Tibial nerve (tissue), 3 donors: Measurements from ENCODE around the gene FGF18.

Experiments
- POLR2A ChIP-seq, 2 donors: fragments of 450-650 bp; IDR thresholded peaks; one replicate each; pipeline ENCODE4 v1.6.1; 2017; ENCODE audit warnings: antibody characterized with exemption in 2 of 2, mild to moderate bottlenecking in 2 of 2, moderate library complexity in 2 of 2
- TF ChIP-seq, protein P1 (sequence below), 5 experiments: fragments of 200-600 bp in 3 of 5; fragments of 450-650 bp in 2 of 5; sonication (generic) in 3 of 5; IDR thresholded peaks; one replicate each; pipeline ENCODE4 v1.5.1; 2016 to 2019; ENCODE audit warnings: antibody characterized with exemption in 5 of 5, mild to moderate bottlenecking in 3 of 5, moderate library complexity in 2 of 5

- TF ChIP-seq, protein P1, sequence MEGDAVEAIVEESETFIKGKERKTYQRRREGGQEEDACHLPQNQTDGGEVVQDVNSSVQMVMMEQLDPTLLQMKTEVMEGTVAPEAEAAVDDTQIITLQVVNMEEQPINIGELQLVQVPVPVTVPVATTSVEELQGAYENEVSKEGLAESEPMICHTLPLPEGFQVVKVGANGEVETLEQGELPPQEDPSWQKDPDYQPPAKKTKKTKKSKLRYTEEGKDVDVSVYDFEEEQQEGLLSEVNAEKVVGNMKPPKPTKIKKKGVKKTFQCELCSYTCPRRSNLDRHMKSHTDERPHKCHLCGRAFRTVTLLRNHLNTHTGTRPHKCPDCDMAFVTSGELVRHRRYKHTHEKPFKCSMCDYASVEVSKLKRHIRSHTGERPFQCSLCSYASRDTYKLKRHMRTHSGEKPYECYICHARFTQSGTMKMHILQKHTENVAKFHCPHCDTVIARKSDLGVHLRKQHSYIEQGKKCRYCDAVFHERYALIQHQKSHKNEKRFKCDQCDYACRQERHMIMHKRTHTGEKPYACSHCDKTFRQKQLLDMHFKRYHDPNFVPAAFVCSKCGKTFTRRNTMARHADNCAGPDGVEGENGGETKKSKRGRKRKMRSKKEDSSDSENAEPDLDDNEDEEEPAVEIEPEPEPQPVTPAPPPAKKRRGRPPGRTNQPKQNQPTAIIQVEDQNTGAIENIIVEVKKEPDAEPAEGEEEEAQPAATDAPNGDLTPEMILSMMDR (IDR thresholded peaks at IDR 0.05), result no peak
- no peak for TF ChIP-seq POLR2A (IDR thresholded peaks at IDR 0.05)
Observed at GRCh38 chr5:171409164-171410136, 10.0 kb upstream of the FGF18 start.
